HepG2 (cell line): ENCODE measurements around the gene RFX2. TPM values are rescaled to one million over a fixed set of nuclear protein-coding genes. Genes with fewer than 3 reads are reported as not detected.

Experiments
- ATAC-seq: fragments of 200-7000 bp; cut with Tn5 transposase; 3 replicates; pipeline ENCODE4 v1.9.1; 2020; ENCODE audit warnings: mild to moderate bottlenecking, moderate library complexity
- BruUV-seq: library from RNA; stranded (reverse); fragments of 400-500 nt; replicated peaks from 2 replicates; lab custom pipeline; 2021; lab: Mats Ljungman, UMichigan
- CTCF ChIA-PET: fragments of 300-600 bp; formaldehyde crosslinking; extraction: SDS; loops from one replicate; lab custom pipeline; 2021; ENCODE audit warnings: low total read pairs, inconsistent platforms, low intra/inter-chr PET ratio; lab: Yijun Ruan, JAX
- POLR2A ChIA-PET: fragments of 350-600 bp; sonication (Branson Sonifier 250); formaldehyde crosslinking; loops from one replicate; lab custom pipeline; 2020; ENCODE audit warnings: antibody characterized with exemption, inconsistent platforms; lab: Yijun Ruan, JAX
- DNase-seq: peaks from one replicate; pipeline ENCODE4 v3.0.0-alpha.2; 2015; ENCODE audit warnings: low spot score
- FAIRE-seq: peaks from 3 replicates; lab custom pipeline; 2011; peaks lifted over from hg19 to GRCh38; lab: Jason Lieb, UNC
- H2AFZ ChIP-seq: one replicate; pipeline ENCODE4 v1.6.1; 2011; ENCODE audit warnings: low read length, inconsistent platforms
- H3K27ac ChIP-seq: fragments of 300-600 bp; 3 replicates; pipeline ENCODE4 v1.8.0; 2011; ENCODE audit warnings: mixed run types, mild to moderate bottlenecking, mixed read lengths, low read length, inconsistent platforms; ENCODE audit not compliant: insufficient read depth; ENCODE audit errors: extremely low read length
- H3K27me3 ChIP-seq, 2 experiments: fragments of 200-600 bp in 1 of 2; 2 replicates in 1 of 2; 3 replicates in 1 of 2; pipeline versions ENCODE4 v1.6.0 to v1.8.0; 2011; ENCODE audit warnings: low read length in 2 of 2, mild to moderate bottlenecking in 2 of 2, moderate library complexity in 2 of 2, inconsistent platforms in 1 of 2; ENCODE audit not compliant: insufficient read depth in 2 of 2, control insufficient read depth in 1 of 2
- H3K36me3 ChIP-seq, 2 experiments: fragments of 200-600 bp in 1 of 2; replicated peaks in 1 of 2; 2 replicates in 1 of 2; 3 replicates in 1 of 2; pipeline versions ENCODE4 v1.5.1 to v1.8.0; 2011; ENCODE audit warnings: low read length in 2 of 2, inconsistent platforms in 1 of 2; ENCODE audit not compliant: insufficient read depth in 2 of 2, control insufficient read depth in 1 of 2
- H3K4me1 ChIP-seq: 2 replicates; pipeline ENCODE4 v1.5.1; 2012; ENCODE audit warnings: low read length, inconsistent platforms; ENCODE audit not compliant: insufficient read depth
- H3K4me2 ChIP-seq: 2 replicates; pipeline ENCODE4 v1.6.0; 2011; ENCODE audit warnings: low read depth, low read length, inconsistent platforms
- H3K4me3 ChIP-seq, 3 experiments: fragments of 200-600 bp in 1 of 3; sonication (generic), shearing (Covaris generic) in 1 of 3; replicated peaks in 1 of 3; 2 replicates each; pipeline ENCODE4 v1.5.1; 2011 to 2016; ENCODE audit warnings: low read length in 3 of 3, inconsistent platforms in 2 of 3, low read depth in 2 of 3, mild to moderate bottlenecking in 2 of 3, control low read depth in 1 of 3, mixed read lengths in 1 of 3; ENCODE audit not compliant: insufficient read depth in 1 of 3
- H3K79me2 ChIP-seq: one replicate; pipeline ENCODE4 v1.6.1; 2011; ENCODE audit warnings: low read length, inconsistent platforms; ENCODE audit not compliant: insufficient read depth
- H3K9ac ChIP-seq: 2 replicates; pipeline ENCODE4 v1.6.0; 2011; ENCODE audit warnings: mild to moderate bottlenecking, low read depth, low read length, inconsistent platforms; ENCODE audit not compliant: insufficient read depth
- H3K9me3 ChIP-seq: 2 replicates; pipeline ENCODE4 v1.5.1; 2012; ENCODE audit warnings: mild to moderate bottlenecking, low read length
- H4K20me1 ChIP-seq: 2 replicates; pipeline ENCODE4 v1.6.0; 2011; ENCODE audit warnings: inconsistent platforms, mild to moderate bottlenecking, low read length, moderate library complexity; ENCODE audit not compliant: insufficient read depth
- CENPX ChIP-seq: sonication (generic); formaldehyde crosslinking; IDR thresholded peaks from 2 replicates; pipeline ENCODE4 v1.9.0; 2021; ENCODE audit warnings: mild to moderate bottlenecking, missing genetic modification reagents, moderate library complexity
- CHCHD3 ChIP-seq: sonication (generic); formaldehyde crosslinking; IDR thresholded peaks from 2 replicates; pipeline ENCODE4 v1.8.0; 2022; ENCODE audit warnings: mild to moderate bottlenecking, missing genetic modification reagents, moderate library complexity
- HOXA5 ChIP-seq: sonication (generic); formaldehyde crosslinking; IDR thresholded peaks from 2 replicates; pipeline ENCODE4 v1.4.0; 2020; ENCODE audit warnings: missing genetic modification reagents
- MED13 ChIP-seq: sonication (generic); formaldehyde crosslinking; IDR thresholded peaks from 2 replicates; pipeline ENCODE4 v1.5.0; 2020; ENCODE audit warnings: missing genetic modification reagents
- SP4 ChIP-seq: sonication (generic); formaldehyde crosslinking; IDR thresholded peaks from 2 replicates; pipeline ENCODE4 v1.8.1; 2023; ENCODE audit warnings: mild to moderate bottlenecking, missing genetic modification reagents
- ZBTB20 ChIP-seq: sonication (generic); formaldehyde crosslinking; IDR thresholded peaks from 2 replicates; pipeline ENCODE4 v1.8.1; 2023; ENCODE audit warnings: missing genetic modification reagents, low read depth, mild to moderate bottlenecking, borderline replicate concordance
- ZNF232 ChIP-seq: sonication (generic); formaldehyde crosslinking; IDR thresholded peaks from 2 replicates; pipeline ENCODE4 v1.4.0; 2020; ENCODE audit warnings: missing genetic modification reagents, borderline replicate concordance
- ZNF549 ChIP-seq: sonication (generic); formaldehyde crosslinking; IDR thresholded peaks from 2 replicates; pipeline ENCODE4 v1.5.0; 2020; ENCODE audit warnings: missing genetic modification reagents
- ZNF550 ChIP-seq: sonication (generic); formaldehyde crosslinking; IDR thresholded peaks from 2 replicates; pipeline ENCODE4 v1.4.0; 2020; ENCODE audit warnings: mild to moderate bottlenecking, missing genetic modification reagents, borderline replicate concordance
- ZNF570 ChIP-seq: sonication (generic); formaldehyde crosslinking; IDR thresholded peaks from 2 replicates; pipeline ENCODE4 v1.4.0; 2020; ENCODE audit warnings: mild to moderate bottlenecking, missing genetic modification reagents, borderline replicate concordance
- ZNF782 ChIP-seq: sonication (generic); formaldehyde crosslinking; IDR thresholded peaks from 2 replicates; pipeline ENCODE4 v1.4.0; 2020; ENCODE audit warnings: missing genetic modification reagents, mild to moderate bottlenecking, borderline replicate concordance
- WGBS: methylation state at CpG from one replicate; pipeline ENCODE4 v1.1.6; 2017; ENCODE audit warnings: low lambda C conversion rate; 5-methylcytosine and 5-hydroxymethylcytosine counted together
- in situ Hi-C: cut with HindIII; loops from 2 replicates; pipeline ENCODE4 v1.10.0; 2017; ENCODE audit warnings: low pct_unique_long_range_greater_than_20kb; ENCODE audit not compliant: extremely low pct_ligation_motif_present
- intact Hi-C: fragments of 100-400 bp; cut with micrococcal nuclease; formaldehyde crosslinking; loops from one replicate; pipeline ENCODE4 v1.10.0; 2022; ENCODE audit not compliant: unreplicated experiment
- polyA plus RNA-seq, 8 experiments: library from polyadenylated mRNA; depleted of rRNA in 3 of 8; stranded (reverse) in 7 of 8; unstranded in 1 of 8; fragments of >200 nt; fragmentation: Illumina TruSeq in 4 of 8; extraction: Trizol in 4 of 8; gene quantifications; 2 replicates each; pipeline versions ENCODE4 v1.2.1 to v1.2.3, GENCODE V29; 2011 to 2016; ENCODE audit warnings: low read depth in 4 of 8, missing spikeins in 1 of 8, mixed read lengths in 1 of 8; ENCODE audit not compliant: insufficient read depth in 1 of 8
- total RNA-seq, 5 experiments: library from RNA; depleted of rRNA; stranded (reverse); fragments of >200 nt; fragmentation: Illumina TruSeq; extraction: Trizol; gene quantifications; 2 replicates each; pipeline ENCODE4 v1.2.3, GENCODE V29; 2016; ENCODE audit warnings: low read depth in 1 of 5
- TF ChIP-seq, protein P1 (sequence below): sonication (generic); formaldehyde crosslinking; IDR thresholded peaks from 2 replicates; pipeline ENCODE4 v1.9.0; 2021; ENCODE audit warnings: mild to moderate bottlenecking, missing genetic modification reagents
- TF ChIP-seq, protein P2 (sequence below): sonication (generic); formaldehyde crosslinking; conservative IDR thresholded peaks from 2 replicates; pipeline ENCODE4 v1.5.0; 2020; ENCODE audit warnings: missing genetic modification reagents

The RFX2 gene
- total and polyA plus RNA-seq, 2 of the 13 experiments (the other 11 are each of a cell fraction or from before 2014, with no cell fraction given), result 2.8 to 3.3 TPM

DNA sequence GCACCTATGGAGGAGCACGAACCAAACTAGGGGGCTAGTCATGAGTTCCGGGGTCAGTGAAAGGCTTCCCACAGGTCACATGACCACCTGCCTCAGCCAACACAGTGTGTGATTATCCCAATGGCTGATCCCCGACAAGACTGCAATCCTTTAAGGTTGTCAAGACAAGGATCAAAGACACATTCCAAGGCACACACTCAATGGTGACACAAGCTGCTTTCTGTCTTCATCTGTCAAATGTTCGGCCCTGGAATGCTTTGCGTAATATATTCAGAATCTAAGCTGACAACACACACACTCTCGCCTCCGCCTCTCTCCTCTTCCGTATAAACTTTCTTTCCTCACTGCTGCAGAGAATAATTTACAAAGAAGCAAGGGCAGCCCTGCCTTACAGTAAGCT is 144.1 kb downstream of the RFX2 start:
- H3K9me3 ChIP-seq, result no peaks in the 10 kb centered on the region
- 85% methylated on average over 7 of the region's 8 CpGs for WGBS
- TF ChIP-seq ZBTB20 (CRISPR knock-in tag) (no peak), CENPX (no peak), SP4 (no peak), ZNF550 (CRISPR knock-in tag) (no peak), ZNF570 (CRISPR knock-in tag) (no peak), ZNF549 (CRISPR knock-in tag) (no peak), CHCHD3 (CRISPR knock-in tag) (no peak), MED13 (CRISPR knock-in tag) (no peak), ZNF782 (CRISPR knock-in tag) (no peak), HOXA5 (CRISPR knock-in tag) (no peak), ZNF232 (no peak)
- TF ChIP-seq, protein P1, sequence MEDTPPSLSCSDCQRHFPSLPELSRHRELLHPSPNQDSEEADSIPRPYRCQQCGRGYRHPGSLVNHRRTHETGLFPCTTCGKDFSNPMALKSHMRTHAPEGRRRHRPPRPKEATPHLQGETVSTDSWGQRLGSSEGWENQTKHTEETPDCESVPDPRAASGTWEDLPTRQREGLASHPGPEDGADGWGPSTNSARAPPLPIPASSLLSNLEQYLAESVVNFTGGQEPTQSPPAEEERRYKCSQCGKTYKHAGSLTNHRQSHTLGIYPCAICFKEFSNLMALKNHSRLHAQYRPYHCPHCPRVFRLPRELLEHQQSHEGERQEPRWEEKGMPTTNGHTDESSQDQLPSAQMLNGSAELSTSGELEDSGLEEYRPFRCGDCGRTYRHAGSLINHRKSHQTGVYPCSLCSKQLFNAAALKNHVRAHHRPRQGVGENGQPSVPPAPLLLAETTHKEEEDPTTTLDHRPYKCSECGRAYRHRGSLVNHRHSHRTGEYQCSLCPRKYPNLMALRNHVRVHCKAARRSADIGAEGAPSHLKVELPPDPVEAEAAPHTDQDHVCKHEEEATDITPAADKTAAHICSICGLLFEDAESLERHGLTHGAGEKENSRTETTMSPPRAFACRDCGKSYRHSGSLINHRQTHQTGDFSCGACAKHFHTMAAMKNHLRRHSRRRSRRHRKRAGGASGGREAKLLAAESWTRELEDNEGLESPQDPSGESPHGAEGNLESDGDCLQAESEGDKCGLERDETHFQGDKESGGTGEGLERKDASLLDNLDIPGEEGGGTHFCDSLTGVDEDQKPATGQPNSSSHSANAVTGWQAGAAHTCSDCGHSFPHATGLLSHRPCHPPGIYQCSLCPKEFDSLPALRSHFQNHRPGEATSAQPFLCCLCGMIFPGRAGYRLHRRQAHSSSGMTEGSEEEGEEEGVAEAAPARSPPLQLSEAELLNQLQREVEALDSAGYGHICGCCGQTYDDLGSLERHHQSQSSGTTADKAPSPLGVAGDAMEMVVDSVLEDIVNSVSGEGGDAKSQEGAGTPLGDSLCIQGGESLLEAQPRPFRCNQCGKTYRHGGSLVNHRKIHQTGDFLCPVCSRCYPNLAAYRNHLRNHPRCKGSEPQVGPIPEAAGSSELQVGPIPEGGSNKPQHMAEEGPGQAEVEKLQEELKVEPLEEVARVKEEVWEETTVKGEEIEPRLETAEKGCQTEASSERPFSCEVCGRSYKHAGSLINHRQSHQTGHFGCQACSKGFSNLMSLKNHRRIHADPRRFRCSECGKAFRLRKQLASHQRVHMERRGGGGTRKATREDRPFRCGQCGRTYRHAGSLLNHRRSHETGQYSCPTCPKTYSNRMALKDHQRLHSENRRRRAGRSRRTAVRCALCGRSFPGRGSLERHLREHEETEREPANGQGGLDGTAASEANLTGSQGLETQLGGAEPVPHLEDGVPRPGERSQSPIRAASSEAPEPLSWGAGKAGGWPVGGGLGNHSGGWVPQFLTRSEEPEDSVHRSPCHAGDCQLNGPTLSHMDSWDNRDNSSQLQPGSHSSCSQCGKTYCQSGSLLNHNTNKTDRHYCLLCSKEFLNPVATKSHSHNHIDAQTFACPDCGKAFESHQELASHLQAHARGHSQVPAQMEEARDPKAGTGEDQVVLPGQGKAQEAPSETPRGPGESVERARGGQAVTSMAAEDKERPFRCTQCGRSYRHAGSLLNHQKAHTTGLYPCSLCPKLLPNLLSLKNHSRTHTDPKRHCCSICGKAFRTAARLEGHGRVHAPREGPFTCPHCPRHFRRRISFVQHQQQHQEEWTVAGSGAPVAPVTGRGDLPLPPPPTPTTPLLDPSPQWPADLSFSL (CRISPR knock-in tag), result no peak
- TF ChIP-seq, protein P2, sequence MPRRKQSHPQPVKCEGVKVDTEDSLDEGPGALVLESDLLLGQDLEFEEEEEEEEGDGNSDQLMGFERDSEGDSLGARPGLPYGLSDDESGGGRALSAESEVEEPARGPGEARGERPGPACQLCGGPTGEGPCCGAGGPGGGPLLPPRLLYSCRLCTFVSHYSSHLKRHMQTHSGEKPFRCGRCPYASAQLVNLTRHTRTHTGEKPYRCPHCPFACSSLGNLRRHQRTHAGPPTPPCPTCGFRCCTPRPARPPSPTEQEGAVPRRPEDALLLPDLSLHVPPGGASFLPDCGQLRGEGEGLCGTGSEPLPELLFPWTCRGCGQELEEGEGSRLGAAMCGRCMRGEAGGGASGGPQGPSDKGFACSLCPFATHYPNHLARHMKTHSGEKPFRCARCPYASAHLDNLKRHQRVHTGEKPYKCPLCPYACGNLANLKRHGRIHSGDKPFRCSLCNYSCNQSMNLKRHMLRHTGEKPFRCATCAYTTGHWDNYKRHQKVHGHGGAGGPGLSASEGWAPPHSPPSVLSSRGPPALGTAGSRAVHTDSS (CRISPR knock-in tag), result no peak
- TF ChIP-seq, all 625 proteins: peak for 0
- no peak for FAIRE-seq
- POLR2A ChIA-PET, result interaction anchor here (0.7 kb wide), 2 partner anchors 9 kb away, joined by 3 read pairs; no protein-coding TSS in a partner anchor
- CTCF ChIA-PET, result no interaction called here
- no peak overlapping the region for H3K27ac ChIP-seq
- no peak overlapping the region for H3K4me2 ChIP-seq
- no peak for ATAC-seq
- no peak for DNase-seq
- no TSS peak for BruUV-seq
- intact Hi-C loops (no loop called here), in situ Hi-C loops (no loop called here)
- H2AFZ ChIP-seq, result no peak overlapping the region
- H3K79me2 ChIP-seq, result peaks cover 93% of the 10 kb centered on the region
- peaks cover 31% of the 10 kb centered on the region for H4K20me1 ChIP-seq
- no peak overlapping the region for H3K4me3 ChIP-seq
- peaks cover 7 to 38% of the 10 kb centered on the region in 2 experiments for H3K36me3 ChIP-seq
- H3K9ac ChIP-seq, result no peak overlapping the region
- no peaks in the 10 kb centered on the region for H3K27me3 ChIP-seq
- H3K4me1 ChIP-seq, result peaks cover 98% of the 10 kb centered on the region
